COR-L47 (cell line): ENCODE data around the gene MYL7.
"Not testable (repeated sequence)": the region's sequence is repeated elsewhere in the genome, so short reads cannot be mapped to it uniquely, and the experiment has no call there.

ENCODE experiments used
- DNase-seq: peaks from one replicate; lab custom pipeline; 2025; lab: John Stamatoyannopoulos, UW

The MYL7 gene, protein sequence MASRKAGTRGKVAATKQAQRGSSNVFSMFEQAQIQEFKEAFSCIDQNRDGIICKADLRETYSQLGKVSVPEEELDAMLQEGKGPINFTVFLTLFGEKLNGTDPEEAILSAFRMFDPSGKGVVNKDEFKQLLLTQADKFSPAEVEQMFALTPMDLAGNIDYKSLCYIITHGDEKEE

DNA sequence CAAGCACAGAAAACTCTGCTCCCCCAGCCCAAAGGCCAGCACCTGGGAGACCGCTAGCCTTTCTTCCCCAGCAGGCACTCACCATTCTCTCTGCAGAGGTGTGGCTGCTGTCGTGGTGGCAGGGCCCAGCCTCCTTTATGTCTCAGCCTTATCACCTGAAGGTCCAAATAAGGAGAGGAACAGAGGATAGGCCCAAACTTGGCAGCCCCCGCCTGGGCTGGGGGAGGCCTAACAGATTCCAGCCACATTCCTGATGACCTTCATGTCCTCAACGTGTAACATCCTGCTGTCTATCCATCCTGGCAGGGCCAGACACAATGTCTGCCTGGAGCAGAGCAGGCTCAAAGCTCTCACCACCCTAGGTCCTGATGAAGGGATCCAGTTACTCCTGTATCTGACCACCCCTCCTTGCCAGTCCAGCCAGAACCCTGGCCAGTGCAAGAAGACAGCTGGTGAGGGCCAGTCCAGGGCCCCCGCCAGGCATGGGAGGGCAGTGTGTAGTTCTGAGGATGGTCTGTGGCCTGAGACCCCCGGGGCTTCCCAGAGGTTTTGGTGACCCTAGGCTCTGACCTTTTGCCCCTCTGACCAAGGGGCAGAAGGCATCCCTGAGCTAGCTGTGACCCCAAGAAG is at the start of gene MYL7:
Gene MYL7, minus strand, starts transcription at position 112 of the 630 bp plus-strand sequence. Its CDS starts 27 bp downstream, at position 85.
- no peak for DNase-seq

DNA sequence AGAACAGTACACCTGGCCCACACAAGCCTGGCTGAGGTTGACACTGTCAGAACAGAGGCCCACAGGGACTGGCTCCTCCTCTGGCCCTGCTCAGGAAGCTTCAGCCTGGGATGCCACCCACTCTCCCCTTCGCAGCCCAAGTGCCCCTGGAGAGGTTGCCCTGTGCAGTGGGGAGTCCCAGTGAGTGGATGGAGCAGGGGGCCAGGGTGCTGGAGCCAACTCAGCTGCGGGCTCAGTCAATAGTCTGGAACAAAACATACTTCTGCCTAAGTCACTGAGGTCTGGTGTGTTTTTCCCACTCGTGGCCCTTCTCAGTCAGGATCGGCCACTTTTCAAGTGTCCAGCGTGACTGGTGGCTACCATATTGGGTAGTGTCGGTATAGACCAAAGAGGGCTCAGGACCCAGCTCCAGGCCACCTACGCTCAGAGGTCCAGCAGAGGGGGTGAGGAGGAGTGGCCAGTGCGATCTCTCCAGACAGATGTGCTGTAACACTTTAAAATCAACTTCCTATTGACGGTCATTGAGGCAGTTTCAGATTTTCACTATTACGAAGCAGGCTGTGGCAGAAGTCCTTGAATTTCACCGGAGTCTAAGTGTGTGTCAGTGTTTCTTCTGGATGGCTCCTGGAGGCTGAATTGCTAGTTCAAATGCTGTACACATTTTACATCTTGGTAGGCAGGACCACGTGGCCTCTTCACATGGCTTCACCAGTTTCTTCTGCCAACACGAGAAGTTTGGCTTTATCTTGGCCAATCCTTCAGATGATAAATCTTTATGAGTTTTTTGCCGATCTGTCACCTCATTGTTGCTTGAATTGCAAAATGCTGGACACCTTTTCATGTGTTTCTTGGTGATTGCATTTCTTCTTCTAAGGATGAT is 49.1 kb upstream of the MYL7 start:
- no peak for DNase-seq

DNA sequence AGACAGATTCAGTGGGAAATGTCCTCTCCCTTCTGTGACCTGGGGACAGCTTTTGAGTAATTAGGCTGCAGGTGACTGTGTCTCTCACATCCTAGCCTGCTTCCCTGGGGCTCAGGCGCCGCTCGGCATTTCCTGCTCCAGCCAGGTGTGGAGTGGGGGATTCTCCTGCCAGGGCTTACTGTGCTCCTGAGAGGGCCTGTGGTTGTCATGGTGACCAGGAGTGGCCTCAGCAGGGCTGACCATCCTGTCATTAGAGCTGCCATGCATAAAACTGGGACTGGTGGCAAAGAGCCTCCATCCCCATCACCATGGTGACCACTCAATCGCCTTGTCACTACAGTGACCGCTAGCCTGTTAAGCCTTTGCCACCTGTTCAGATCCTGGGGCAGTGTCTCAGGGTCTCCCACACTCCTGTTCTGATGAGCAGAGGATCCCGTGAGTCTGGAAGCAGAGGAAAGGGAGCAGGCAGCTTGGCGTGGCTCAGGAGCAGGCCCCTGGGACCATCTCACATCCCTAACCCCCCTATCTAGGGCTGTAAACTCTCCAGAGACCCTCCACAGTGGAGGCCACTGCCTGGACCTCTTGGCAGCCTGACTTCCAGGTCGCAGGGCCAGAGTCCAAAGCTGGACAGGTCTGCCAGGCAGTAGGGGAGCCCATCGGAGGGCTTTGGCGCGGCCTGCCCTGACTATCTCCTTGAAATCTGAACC is 48.3 kb upstream of the MYL7 start, which contains the start of gene GCK:
Gene GCK, minus strand, starts transcription at position 154 of the 707 bp plus-strand sequence. CDS start 486 bp downstream, outside the sequence.
- DNase-seq: peak; percentile 99

GRCh38 chr7:44188480-44189225 is 47.5 kb upstream of the MYL7 start:
- DNase-seq: no peak

DNA sequence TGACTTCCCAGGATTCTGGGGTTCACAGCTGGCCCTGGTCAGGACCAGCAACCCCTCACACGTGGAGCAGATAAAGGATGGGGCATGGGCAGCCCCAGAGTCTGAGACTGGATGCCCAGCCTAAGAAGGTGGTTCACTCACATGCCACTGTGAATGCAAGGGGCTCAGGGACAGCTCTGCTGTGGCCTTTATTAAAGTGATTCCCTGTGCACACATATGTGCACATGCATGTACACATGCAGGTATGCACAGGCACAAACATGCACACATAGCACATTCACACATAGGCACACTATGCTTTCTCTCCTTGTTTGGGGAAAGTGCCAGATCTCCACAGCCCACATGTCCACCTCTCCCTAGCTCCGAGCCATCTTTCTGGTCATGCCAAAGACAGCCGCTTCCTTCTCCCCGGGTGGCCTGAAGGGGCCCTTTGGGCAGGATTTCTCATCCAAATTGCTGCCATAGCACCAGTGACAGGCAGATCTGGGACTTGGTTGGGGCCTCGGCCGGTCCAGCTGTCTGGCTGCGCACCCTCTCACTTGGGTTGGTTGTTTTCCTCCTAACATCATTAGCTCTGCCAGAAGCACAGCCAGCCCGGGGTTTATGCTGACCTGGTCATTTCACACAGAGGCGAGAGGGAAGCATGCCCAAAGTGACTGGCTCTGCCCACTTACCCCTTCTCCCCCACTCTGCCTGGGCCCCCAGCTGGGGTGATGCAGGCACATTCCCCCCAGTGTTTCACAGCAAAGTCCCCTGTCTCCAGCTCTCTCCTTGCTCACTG is 46.7 kb upstream of the MYL7 start:
- DNase-seq: no peak

DNA sequence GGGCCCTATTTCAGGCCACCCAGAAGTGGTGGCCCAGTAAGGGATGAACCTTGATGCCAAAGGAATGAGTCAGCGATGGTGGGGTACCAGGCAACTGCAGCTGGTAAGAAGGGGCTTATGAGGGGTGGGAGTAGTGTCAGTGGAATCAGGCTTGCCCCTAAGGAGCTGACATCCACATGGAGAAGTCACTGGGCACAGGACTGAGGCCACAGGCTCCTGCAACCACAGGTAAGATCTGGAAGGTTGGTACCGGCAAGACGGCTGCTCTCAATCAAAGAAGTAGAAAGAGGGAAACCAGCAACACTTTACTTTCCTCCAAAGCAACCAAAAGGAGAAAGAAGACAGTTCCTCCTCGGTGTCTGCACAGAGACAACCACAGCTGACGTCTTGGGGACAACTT is 45.6 kb upstream of the MYL7 start:
- no peak for DNase-seq

- DNase-seq: peak; percentile 74
Observed at GRCh38 chr7:44185729-44186128, 44.6 kb upstream of the MYL7 start.

GRCh38 chr7:44184873-44185446 is 43.8 kb upstream of the MYL7 start:
- DNase-seq: no peak

GRCh38 chr7:44184206-44184872 is 43.2 kb upstream of the MYL7 start:
- peak; percentile 87 for DNase-seq

DNA sequence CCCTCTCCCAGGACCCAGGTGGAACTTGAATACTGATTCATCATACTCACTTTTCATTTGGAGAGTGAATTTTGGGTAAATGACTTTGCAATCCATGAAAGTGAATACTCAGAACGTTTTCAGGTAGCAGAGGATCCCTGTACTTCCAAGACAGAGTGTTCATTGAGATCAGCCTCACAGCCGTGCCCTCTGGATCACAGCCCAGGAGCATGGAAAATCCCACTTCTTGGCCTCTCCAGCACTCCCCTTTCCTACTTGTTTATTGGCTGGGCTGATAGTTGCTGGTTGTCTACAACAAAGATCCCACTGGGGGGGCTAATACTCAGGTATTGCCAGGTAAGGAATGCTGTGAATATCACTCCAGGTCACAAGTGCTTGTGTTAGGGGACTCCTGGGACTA is 42.3 kb upstream of the MYL7 start:
- no peak for DNase-seq

GRCh38 chr7:44182827-44183226 is 41.7 kb upstream of the MYL7 start:
- no peak for DNase-seq

DNA sequence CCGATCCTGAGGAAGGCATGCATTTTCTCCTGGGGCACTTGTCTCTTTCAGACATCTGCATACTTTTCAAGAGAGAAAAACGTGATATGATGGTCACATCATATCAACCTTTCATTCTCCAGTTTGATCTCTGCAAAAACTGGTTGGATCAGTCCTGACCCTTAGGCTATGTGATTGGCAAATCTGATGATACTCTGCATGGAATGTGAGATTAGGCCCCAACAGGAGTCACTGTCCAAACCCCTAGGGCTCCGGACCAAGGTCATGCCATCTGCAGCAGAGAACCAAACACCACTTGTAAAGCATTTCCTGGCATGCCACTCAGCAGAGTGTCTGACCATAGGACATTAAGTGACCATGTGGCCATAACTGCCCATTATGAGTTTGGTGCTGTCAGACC is 39.5 kb upstream of the MYL7 start:
- no peak for DNase-seq

- DNase-seq: peak; percentile 24
Observed at GRCh38 chr7:44177570-44178131, 36.5 kb upstream of the MYL7 start.

DNA sequence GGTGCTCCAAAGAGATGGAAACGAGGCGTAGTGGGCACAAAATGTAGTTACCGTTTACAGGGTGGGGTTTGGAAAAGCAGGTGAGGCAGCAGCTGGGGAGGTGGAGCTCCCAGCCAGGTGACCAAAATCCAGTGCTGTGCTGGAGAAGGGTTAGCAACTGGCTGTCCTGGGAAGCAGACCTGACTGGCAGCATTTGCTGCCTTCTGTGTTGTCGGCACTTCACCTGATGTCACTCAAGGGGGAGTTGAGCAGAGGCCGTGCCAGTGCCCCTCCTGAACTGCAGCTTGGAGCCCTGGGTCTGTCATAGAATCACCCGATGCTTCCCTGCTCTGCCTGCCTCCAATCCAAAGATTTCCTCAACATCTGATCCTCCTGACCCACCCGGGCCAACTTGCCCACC is 35.4 kb upstream of the MYL7 start:
- DNase-seq: no peak

GRCh38 chr7:44175730-44176129 is 34.6 kb upstream of the MYL7 start:
- no peak for DNase-seq

DNA sequence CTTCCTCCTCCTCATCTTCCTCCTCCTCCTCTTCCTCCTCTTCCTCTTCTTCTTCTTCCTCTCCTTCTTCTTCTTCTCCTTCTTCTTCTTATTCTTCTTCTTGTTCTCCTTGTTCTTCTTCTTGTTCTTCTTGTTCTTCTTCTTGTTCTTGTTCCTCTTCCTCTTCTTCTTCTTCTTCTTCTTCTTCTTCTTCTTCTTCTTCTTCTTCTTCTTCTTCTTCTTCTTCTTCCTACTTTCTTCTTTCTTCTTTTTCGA is 33.5 kb upstream of the MYL7 start:
- DNase-seq: not testable (repeated sequence)

DNA sequence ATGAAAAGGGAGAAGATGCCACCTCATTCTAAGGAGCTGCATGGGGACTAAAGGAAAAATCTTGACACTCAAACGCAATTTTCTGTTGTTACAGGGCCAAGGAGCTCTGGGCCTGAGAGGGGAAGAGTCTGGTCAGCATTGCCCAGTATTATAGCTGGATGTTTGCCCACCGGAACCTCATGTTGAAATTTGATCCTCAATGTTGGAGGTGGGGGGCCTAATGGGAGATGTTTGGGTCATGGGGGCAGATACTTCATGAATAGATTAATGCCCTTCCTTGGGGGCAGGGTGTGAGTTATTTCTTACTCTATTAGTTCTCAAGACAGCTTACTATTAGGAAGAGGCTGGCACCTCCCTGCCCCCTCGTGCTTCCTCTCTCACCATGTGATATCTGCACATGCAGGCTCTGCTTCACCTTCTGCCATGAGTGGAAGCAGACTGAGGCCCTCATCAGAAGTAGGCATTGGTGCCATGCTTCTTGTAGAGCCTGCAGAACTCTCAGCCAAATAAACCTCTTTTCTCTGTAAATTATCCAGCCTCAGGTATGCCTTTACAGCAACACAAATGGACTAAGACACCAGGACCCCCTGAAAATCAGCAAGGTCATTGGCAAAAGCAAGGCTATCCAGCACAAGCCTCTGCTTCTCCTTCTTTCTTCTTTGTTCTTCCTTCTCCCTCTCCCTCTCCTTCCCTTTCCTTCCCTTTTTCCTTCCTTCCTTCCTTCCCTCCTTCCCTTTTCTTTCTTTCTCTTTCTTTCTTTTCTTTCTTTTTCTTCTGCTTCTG is 33.0 kb upstream of the MYL7 start:
- DNase-seq: no peak

DNA sequence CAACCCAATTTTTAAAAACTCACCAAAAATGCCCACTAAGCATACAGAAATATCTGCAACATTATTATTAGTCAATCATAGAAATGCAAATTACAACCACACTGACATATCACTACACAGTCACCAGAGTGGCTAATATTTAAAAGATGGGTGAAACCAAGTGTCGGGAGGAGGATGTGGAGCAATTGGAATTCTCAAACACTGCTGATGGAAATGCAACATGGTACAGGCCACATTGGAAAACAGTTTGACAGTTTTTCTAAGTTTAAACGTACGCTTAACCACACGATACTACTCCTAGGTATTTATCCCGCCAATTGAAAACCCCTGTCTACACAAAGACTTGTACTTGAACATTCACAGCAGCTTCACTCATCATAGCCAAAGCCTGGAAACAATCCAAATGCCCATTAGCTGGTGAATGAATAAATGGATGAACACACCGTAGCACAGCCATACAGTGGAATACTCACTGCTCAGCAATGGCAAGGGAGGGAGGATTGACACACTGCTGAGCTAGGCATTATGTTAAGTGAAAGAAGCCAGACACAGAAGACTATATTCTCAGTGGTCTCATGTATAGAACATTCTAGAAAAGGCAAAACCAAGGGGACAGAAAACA is 31.8 kb upstream of the MYL7 start:
- peak; percentile 17 for DNase-seq

GRCh38 chr7:44172352-44172751 is 31.2 kb upstream of the MYL7 start:
- no peak for DNase-seq
